ENCODE results near the gene HRH1.
"Not testable (repeated sequence)": the region's sequence is repeated elsewhere in the genome, so short reads cannot be mapped to it uniquely, and the experiment has no call there.

The HRH1 gene

GRCh38 chr3:11245827-11246662 is 91.8 kb downstream of the HRH1 start:
- no peak for DNase-seq

GRCh38 chr3:11246663-11246970 is 92.3 kb downstream of the HRH1 start:
- DNase-seq = no peak

GRCh38 chr3:11247362-11247761 is 93.1 kb downstream of the HRH1 start:
- DNase-seq = no peak

GRCh38 chr3:11248596-11248995 is 94.3 kb downstream of the HRH1 start:
- no peak for DNase-seq

- DNase-seq = no peak
Observed at GRCh38 chr3:11250902-11251806, 96.9 kb downstream of the HRH1 start.

- DNase-seq = no peak
Observed at GRCh38 chr3:11251807-11252176, 97.5 kb downstream of the HRH1 start.

- DNase-seq = no peak
Observed at GRCh38 chr3:11254876-11255275, 100.6 kb downstream of the HRH1 start.

GRCh38 chr3:11255537-11255936 is 101.2 kb downstream of the HRH1 start:
- not testable (repeated sequence) for DNase-seq

GRCh38 chr3:11258958-11259357 is 104.7 kb downstream of the HRH1 start:
- no peak for DNase-seq

GRCh38 chr3:11260460-11260859 is 106.2 kb downstream of the HRH1 start:
- DNase-seq = no peak

- no peak for DNase-seq
Observed at GRCh38 chr3:11269007-11269406, 114.7 kb downstream of the HRH1 start.

GRCh38 chr3:11271986-11272904 is 118.0 kb downstream of the HRH1 start, which contains the start of gene ATG7:
Gene ATG7 (plus strand): TSS chr3:11272397. CDS start chr3:11298696, 26,299 bp downstream.
- DNase-seq = peak; percentile 86 to 93

GRCh38 chr3:11272906-11273574 is 118.7 kb downstream of the HRH1 start:
- no peak for DNase-seq

GRCh38 chr3:11273891-11274291 is 119.6 kb downstream of the HRH1 start:
- peak in 1 of 2 donors; percentile 35 for DNase-seq

- DNase-seq = no peak
Observed at GRCh38 chr3:11274566-11275142, 120.4 kb downstream of the HRH1 start.

- DNase-seq = no peak
Observed at GRCh38 chr3:11275926-11276325, 121.6 kb downstream of the HRH1 start.

- DNase-seq = no peak
Observed at GRCh38 chr3:11276901-11277300, 122.6 kb downstream of the HRH1 start.

- no peak for DNase-seq
Observed at GRCh38 chr3:11282250-11283138, 128.2 kb downstream of the HRH1 start.

- DNase-seq = no peak
Observed at GRCh38 chr3:11283139-11283475, 128.8 kb downstream of the HRH1 start.

- no peak for DNase-seq
Observed at GRCh38 chr3:11284011-11284410, 129.7 kb downstream of the HRH1 start.

- no peak for DNase-seq
Observed at GRCh38 chr3:11285471-11285870, 131.2 kb downstream of the HRH1 start.
